OCI-LY3 (cell line): ENCODE measurements around the gene APOL6.

ENCODE experiments used
- H2AFZ ChIP-seq: fragments of 200-600, 300-600 bp; shearing (Covaris generic); 2 replicates; pipeline ENCODE4 v1.6.0; 2014; ENCODE audit warnings: antibody characterized with exemption, low read depth, low read length
- H3K27ac ChIP-seq: fragments of 200-600, 300-600 bp; sonication (generic); 2 replicates; pipeline ENCODE4 v1.5.1; 2014; ENCODE audit warnings: mild to moderate bottlenecking, low read length, moderate library complexity, mixed read lengths
- H3K27me3 ChIP-seq: fragments of 200-600, 300-600 bp; sonication (generic); 2 replicates; pipeline ENCODE4 v1.6.1; 2014; ENCODE audit warnings: low read depth, low read length, mixed read lengths
- H3K36me3 ChIP-seq: fragments of 200-600, 300-600 bp; sonication (generic); replicated peaks from 2 replicates; pipeline ENCODE3; 2014; ENCODE audit warnings: low read depth, low read length, mixed read lengths
- H3K4me1 ChIP-seq: fragments of 300-600, 200-600 bp; sonication (generic); 2 replicates; pipeline ENCODE4 v1.6.1; 2014; ENCODE audit warnings: low read length, mixed read lengths
- H3K4me2 ChIP-seq: fragments of 200-600, 300-600 bp; sonication (generic); 2 replicates; pipeline ENCODE4 v1.6.1; 2014; ENCODE audit warnings: low read length, mixed read lengths
- H3K4me3 ChIP-seq: fragments of 300-600, 200-600 bp; sonication (generic); 2 replicates; pipeline ENCODE4 v1.5.1; 2014; ENCODE audit warnings: antibody characterized with exemption, mild to moderate bottlenecking, low read length, moderate library complexity
- H3K79me2 ChIP-seq: fragments of 300-600, 200-600 bp; shearing (Covaris generic); 2 replicates; pipeline ENCODE4 v1.6.1; 2014; ENCODE audit warnings: mild to moderate bottlenecking, low read length, mixed read lengths
- H3K9ac ChIP-seq: fragments of 300-600, 200-600 bp; shearing (Covaris generic); 2 replicates; pipeline ENCODE4 v1.6.0; 2014; ENCODE audit warnings: mild to moderate bottlenecking, low read length, moderate library complexity
- H3K9me3 ChIP-seq: fragments of 200-600, 300-600 bp; shearing (Covaris generic); 2 replicates; pipeline ENCODE4 v1.6.1; 2014; ENCODE audit warnings: low read length, mixed read lengths; ENCODE audit not compliant: insufficient read depth
- H4K20me1 ChIP-seq: fragments of 200-600, 300-600 bp; sonication (generic); 2 replicates; pipeline ENCODE4 v1.6.1; 2016; ENCODE audit warnings: low read length, mixed read lengths; ENCODE audit not compliant: insufficient read depth
- CTCF ChIP-seq: fragments of 200-600, 300-600 bp; sonication (generic); IDR thresholded peaks from 2 replicates; pipeline ENCODE4 v1.5.1; 2014; ENCODE audit warnings: antibody characterized with exemption, low read length, low read depth
- EZH2phosphoT487 ChIP-seq: fragments of 200-600 bp; shearing (Covaris generic); IDR thresholded peaks from 2 replicates; pipeline ENCODE4 v1.6.1; 2018; ENCODE audit warnings: antibody characterized with exemption, mixed run types, low read depth

APOL6 gene

GRCh38 chr22:35632935-35633334 is 15.3 kb upstream of the APOL6 start:
- Histone ChIP-seq H3K27ac (no peak overlapping the region), H3K9ac (no peak overlapping the region), H3K4me1 (peaks cover 8% of the 10 kb centered on the region), H3K36me3 (no peaks in the 10 kb centered on the region), H4K20me1 (no peaks in the 10 kb centered on the region), H3K4me2 (no peak overlapping the region), H3K9me3 (no peaks in the 10 kb centered on the region), H3K27me3 (peaks cover 20% of the 10 kb centered on the region), H2AFZ (no peak overlapping the region), H3K79me2 (no peaks in the 10 kb centered on the region), H3K4me3 (no peak overlapping the region)
- TF ChIP-seq CTCF = no peak
- no peak for TF ChIP-seq EZH2phosphoT487

- Histone ChIP-seq H3K4me3 (no peak overlapping the region), H3K27me3 (peaks cover 23% of the 10 kb centered on the region), H3K4me1 (peaks cover 8% of the 10 kb centered on the region), H3K9ac (no peak overlapping the region), H2AFZ (no peak overlapping the region), H3K79me2 (no peaks in the 10 kb centered on the region), H3K9me3 (no peaks in the 10 kb centered on the region), H4K20me1 (no peaks in the 10 kb centered on the region), H3K36me3 (no peaks in the 10 kb centered on the region), H3K4me2 (no peak overlapping the region), H3K27ac (no peak overlapping the region)
- TF ChIP-seq CTCF = no peak
Observed at GRCh38 chr22:35633520-35633919, 14.7 kb upstream of the APOL6 start.

GRCh38 chr22:35634015-35634414 is 14.2 kb upstream of the APOL6 start:
- H3K4me2 ChIP-seq = no peak overlapping the region
- no peaks in the 10 kb centered on the region for H3K9me3 ChIP-seq
- H3K4me1 ChIP-seq = peaks cover 8% of the 10 kb centered on the region
- H3K4me3 ChIP-seq = no peak overlapping the region
- H2AFZ ChIP-seq = no peak overlapping the region
- H3K79me2 ChIP-seq = no peaks in the 10 kb centered on the region
- no peak overlapping the region for H3K9ac ChIP-seq
- TF ChIP-seq EZH2phosphoT487 = no peak
- TF ChIP-seq CTCF = no peak
- H3K27ac ChIP-seq = no peak overlapping the region
- no peaks in the 10 kb centered on the region for H4K20me1 ChIP-seq
- no peaks in the 10 kb centered on the region for H3K36me3 ChIP-seq
- peaks cover 20% of the 10 kb centered on the region for H3K27me3 ChIP-seq

- H3K9ac ChIP-seq = no peak overlapping the region
- H3K27ac ChIP-seq = no peak overlapping the region
- H4K20me1 ChIP-seq = no peaks in the 10 kb centered on the region
- H3K79me2 ChIP-seq = no peaks in the 10 kb centered on the region
- H3K27me3 ChIP-seq = peaks cover 20% of the 10 kb centered on the region
- H3K9me3 ChIP-seq = no peaks in the 10 kb centered on the region
- no peak overlapping the region for H2AFZ ChIP-seq
- no peaks in the 10 kb centered on the region for H3K36me3 ChIP-seq
- H3K4me3 ChIP-seq = no peak overlapping the region
- no peak overlapping the region for H3K4me2 ChIP-seq
- TF ChIP-seq CTCF = no peak
- TF ChIP-seq EZH2phosphoT487 = no peak
- H3K4me1 ChIP-seq = peaks cover under 1% of the 10 kb centered on the region; the same call in 1 of the 2 replicates
Observed at GRCh38 chr22:35634943-35635540, 13.2 kb upstream of the APOL6 start.
